Astrocyte of the spinal cord (primary cell): Measurements from ENCODE around the gene RRM2.

Source experiments
- DNase-seq: peaks from one replicate; pipeline ENCODE4 v3.0.0; 2011; ENCODE audit warnings: low read depth, low spot score
- H3K4me3 ChIP-seq: 2 replicates; pipeline ENCODE4 v1.5.1; 2011; ENCODE audit warnings: low read depth, mild to moderate bottlenecking, low read length, moderate library complexity
- CTCF ChIP-seq: IDR thresholded peaks from 2 replicates; pipeline ENCODE4 v1.5.1; 2012; ENCODE audit warnings: low read depth, mild to moderate bottlenecking, low read length, inconsistent platforms
- in situ Hi-C: cut with HindIII; loops from 2 replicates; pipeline ENCODE4 v1.10.0; 2017; ENCODE audit warnings: low sequenced_read_pairs

The RRM2 gene

GRCh38 chr2:10136101-10136934 lies 13.8 kb downstream of the RRM2 start:
- no peak overlapping the region for H3K4me3 ChIP-seq
- TF ChIP-seq CTCF = no peak
- no peak for DNase-seq
- in situ Hi-C loops = no loop called here

- no peak for TF ChIP-seq CTCF
- H3K4me3 ChIP-seq = no peak overlapping the region
- in situ Hi-C loops = no loop called here
- no peak for DNase-seq
These were observed 14.7 kb downstream of the RRM2 start for GRCh38 chr2:10137053-10137843.

- in situ Hi-C loops = no loop called here
- no peak overlapping the region for H3K4me3 ChIP-seq
- no peak for TF ChIP-seq CTCF
- DNase-seq = no peak
These were observed 17.0 kb downstream of the RRM2 start for GRCh38 chr2:10139536-10139935.

GRCh38 chr2:10140841-10141610 lies 18.5 kb downstream of the RRM2 start:
- in situ Hi-C loops = no loop called here
- DNase-seq = no peak
- no peak overlapping the region for H3K4me3 ChIP-seq
- TF ChIP-seq CTCF = peak; percentile 4

- no peak overlapping the region for H3K4me3 ChIP-seq
- in situ Hi-C loops = no loop called here
- TF ChIP-seq CTCF = peak; percentile 64
- DNase-seq = no peak
These were observed 19.4 kb downstream of the RRM2 start for GRCh38 chr2:10141736-10142639.
